K562 (cell line): Measurements from ENCODE around the gene SHISA8. TPM values are rescaled to one million over a fixed set of nuclear protein-coding genes. Genes with fewer than 3 reads are reported as not detected.

ENCODE experiments used
- ATAC-seq: fragments of 200-7000 bp; cut with Tn5 transposase; 3 replicates; pipeline ENCODE4 v1.9.1; 2020; ENCODE audit warnings: moderate library complexity
- BruUV-seq: library from RNA; stranded (reverse); fragments of 400-500 nt; replicated peaks from 2 replicates; lab custom pipeline; 2021; lab: Mats Ljungman, UMichigan
- CTCF ChIA-PET: fragments of 300-600 bp; formaldehyde crosslinking; extraction: SDS; loops from one replicate; lab custom pipeline; 2021; ENCODE audit warnings: low intra/inter-chr PET ratio; lab: Yijun Ruan, JAX
- POLR2A ChIA-PET: fragments of 300-600, 350-650 bp; sonication (Branson Sonifier 250); formaldehyde crosslinking; extraction: SDS; loops from one replicate; lab custom pipeline; 2021; ENCODE audit warnings: antibody characterized with exemption, inconsistent platforms; lab: Yijun Ruan, JAX
- DNase-seq, 4 experiments: peaks; one replicate each; pipeline versions ENCODE4 v3.0.0 to v3.0.0-alpha.2; 2011 to 2018; ENCODE audit warnings: low spot score in 3 of 4, mixed read lengths in 3 of 4; ENCODE audit errors: extremely low read depth in 1 of 4
- FAIRE-seq: peaks from 2 replicates; lab custom pipeline; 2011; peaks lifted over from hg19 to GRCh38; lab: Jason Lieb, UNC
- H2AFZ ChIP-seq: 2 replicates; pipeline ENCODE4 v1.6.0; 2011; ENCODE audit warnings: low read depth, low read length, control low read depth, inconsistent platforms
- H3K27ac ChIP-seq: fragments of 200-600 bp; 3 replicates; pipeline ENCODE4 v1.8.0; 2011; ENCODE audit warnings: low read depth, mild to moderate bottlenecking, control low read depth, inconsistent platforms, low read length, moderate library complexity, mixed read lengths; ENCODE audit errors: extremely low read depth
- H3K27me3 ChIP-seq, 2 experiments: fragments of 300-600 bp in 1 of 2; 2 replicates in 1 of 2; 3 replicates in 1 of 2; pipeline versions ENCODE4 v1.6.0 to v1.8.0; 2011; ENCODE audit warnings: inconsistent platforms in 2 of 2, low read length in 2 of 2, mild to moderate bottlenecking in 1 of 2, mixed read lengths in 1 of 2, moderate library complexity in 1 of 2; ENCODE audit not compliant: control insufficient read depth in 2 of 2, insufficient read depth in 2 of 2
- H3K36me3 ChIP-seq: fragments of 300-600 bp; 3 replicates; pipeline ENCODE4 v1.8.0; 2011; ENCODE audit warnings: mild to moderate bottlenecking, low read length, inconsistent platforms; ENCODE audit not compliant: control insufficient read depth, insufficient read depth
- H3K4me1 ChIP-seq, 2 experiments: fragments of 200-600 bp in 1 of 2; replicated peaks in 1 of 2; 2 replicates in 1 of 2; 3 replicates in 1 of 2; pipeline versions ENCODE4 v1.5.1 to v1.8.0; 2011; ENCODE audit warnings: inconsistent platforms in 2 of 2, low read length in 2 of 2, mild to moderate bottlenecking in 1 of 2, mixed read lengths in 1 of 2, moderate library complexity in 1 of 2; ENCODE audit not compliant: control insufficient read depth in 2 of 2, insufficient read depth in 2 of 2
- H3K4me2 ChIP-seq: 2 replicates; pipeline ENCODE4 v1.6.1; 2011; ENCODE audit warnings: low read length, control low read depth, inconsistent platforms, mixed read lengths; ENCODE audit not compliant: insufficient read depth
- H3K4me3 ChIP-seq: fragments of 200-600 bp; sonication (generic), shearing (Covaris generic); 2 replicates; pipeline ENCODE4 v1.5.1; 2016; ENCODE audit warnings: control low read depth, inconsistent platforms
- H3K79me2 ChIP-seq: fragments of 200-600 bp; 3 replicates; pipeline ENCODE4 v1.8.0; 2011; ENCODE audit warnings: low read length, inconsistent platforms; ENCODE audit not compliant: control insufficient read depth, insufficient read depth
- H3K9ac ChIP-seq, 2 experiments: 2 replicates each; pipeline versions ENCODE4 v1.6.0 to v1.6.1; 2011; ENCODE audit warnings: low read depth in 2 of 2, low read length in 2 of 2, control low read depth in 1 of 2, inconsistent platforms in 1 of 2, mild to moderate bottlenecking in 1 of 2, mixed read lengths in 1 of 2; ENCODE audit not compliant: insufficient read depth in 1 of 2
- H3K9me1 ChIP-seq: one replicate; pipeline ENCODE4 v1.6.0; 2011; ENCODE audit warnings: inconsistent platforms, mild to moderate bottlenecking, low read length, moderate library complexity; ENCODE audit not compliant: control insufficient read depth, insufficient read depth
- H3K9me3 ChIP-seq: replicated peaks from 2 replicates; pipeline ENCODE4 v1.5.1; 2011; ENCODE audit warnings: low read depth, low read length, inconsistent platforms; ENCODE audit not compliant: control insufficient read depth, insufficient read depth
- H4K20me1 ChIP-seq: replicated peaks from 2 replicates; pipeline ENCODE4 v1.6.1; 2011; ENCODE audit warnings: low read length, inconsistent platforms, mixed read lengths; ENCODE audit not compliant: control insufficient read depth, insufficient read depth
- CREB5 ChIP-seq: fragments of 250-450 bp; sonication (Bioruptor Pico); IDR thresholded peaks from 2 replicates; pipeline ENCODE4 v1.5.0; 2020; ENCODE audit warnings: mild to moderate bottlenecking
- CREM ChIP-seq: IDR thresholded peaks from 2 replicates; pipeline ENCODE4 v1.6.1; 2014; ENCODE audit warnings: antibody characterized with exemption, low read depth
- HMGN3 ChIP-seq: IDR thresholded peaks from 2 replicates; pipeline ENCODE4 v1.6.1; 2011; ENCODE audit warnings: borderline replicate concordance, low read depth, mild to moderate bottlenecking, mixed read lengths, low read length; ENCODE audit not compliant: insufficient read length; ENCODE audit errors: extremely low read depth
- MTA3 ChIP-seq: fragments of 450-650 bp; formaldehyde crosslinking; IDR thresholded peaks from 2 replicates; pipeline ENCODE4 v1.6.1; 2017; ENCODE audit warnings: mild to moderate bottlenecking, borderline replicate concordance
- STAT5B ChIP-seq: fragments of 250-450 bp; sonication (Bioruptor Pico); IDR thresholded peaks from 2 replicates; pipeline ENCODE4 v1.8.0; 2021; ENCODE audit warnings: mild to moderate bottlenecking, inconsistent platforms
- THRB ChIP-seq: fragments of 450-650 bp; formaldehyde crosslinking; conservative IDR thresholded peaks from 2 replicates; pipeline ENCODE4 v1.4.0; 2022; ENCODE audit warnings: mild to moderate bottlenecking, missing genetic modification characterization
- ZBTB2 ChIP-seq: fragments of 450-650 bp; IDR thresholded peaks from 2 replicates; pipeline ENCODE4 v1.6.1; 2016; ENCODE audit warnings: antibody characterized with exemption
- ZBTB9 ChIP-seq: fragments of 450-650 bp; formaldehyde crosslinking; IDR thresholded peaks from 2 replicates; pipeline ENCODE4 v1.4.0; 2020; ENCODE audit warnings: mild to moderate bottlenecking, moderate library complexity
- ZNF57 ChIP-seq: fragments of 450-650 bp; formaldehyde crosslinking; IDR thresholded peaks from 2 replicates; pipeline ENCODE4 v1.4.0; 2020; ENCODE audit warnings: mild to moderate bottlenecking, moderate library complexity
- ZNF655 ChIP-seq: fragments of 250-450 bp; sonication (Bioruptor Pico); IDR thresholded peaks from 2 replicates; pipeline ENCODE4 v1.5.0; 2021
- WGBS: fragments of 100-300 bp; shearing (Covaris generic); methylation state at CpG from one replicate; pipeline ENCODE4 v1.1.6; 2016; ENCODE audit warnings: low coverage, mixed read lengths; ENCODE audit not compliant: insufficient coverage; ENCODE audit errors: missing lambda C conversion rate; 5-methylcytosine and 5-hydroxymethylcytosine counted together
- in situ Hi-C: fragments of 300-500 bp; cut with MboI; formaldehyde crosslinking; loops from 4 replicates; pipeline ENCODE4 v1.15.0; 2018; ENCODE audit warnings: inconsistent platforms, mixed read lengths
- intact Hi-C: fragments of 100-400 bp; cut with micrococcal nuclease; formaldehyde crosslinking; loops from 2 replicates; pipeline ENCODE4 v1.14.2; 2022
- polyA plus RNA-seq, 8 experiments: library from polyadenylated mRNA; depleted of rRNA in 4 of 8; stranded (reverse) in 5 of 8; unstranded in 3 of 8; fragments of >200 nt; fragmentation: Nextera tagmentation in 2 of 8; fragmentation: Illumina TruSeq in 1 of 8; extraction: Ambion mirVana in 2 of 8; extraction: Trizol in 1 of 8; gene quantifications; 2 replicates each; pipeline versions ENCODE4 v1.2.1 to v1.2.3, GENCODE V29; 2011 to 2014; ENCODE audit warnings: inconsistent platforms in 1 of 8, missing spikeins in 1 of 8
- total RNA-seq, 7 experiments: library from RNA; depleted of rRNA in 6 of 7; stranded (reverse); fragments of >200 nt in 6 of 7; fragmentation: Illumina TruSeq in 2 of 7; extraction: Trizol in 2 of 7; gene quantifications; 2 replicates each; pipeline versions ENCODE4 v1.2.1 to v1.2.3, GENCODE V29; 2011 to 2021; ENCODE audit warnings: low replicate concordance in 1 of 7

Gene SHISA8
- total and polyA plus RNA-seq, 9 of the 15 experiments (the other 6 are each of a cell fraction or from before 2014, with no cell fraction given), result 0.07 to 3.3 (median 1.1) TPM; not detected in 4

GRCh38 chr22:41876275-41876674 lies 38.6 kb downstream of the SHISA8 start:
- H3K9me3 ChIP-seq, result no peaks in the 10 kb centered on the region
- H3K4me2 ChIP-seq, result no peak overlapping the region
- no peak overlapping the region for H3K27ac ChIP-seq
- H3K36me3 ChIP-seq, result peaks cover 89% of the 10 kb centered on the region
- no peak for ATAC-seq
- TF ChIP-seq ZNF655, result no peak
- TF ChIP-seq STAT5B, result no peak
- no peak for TF ChIP-seq ZBTB9 (CRISPR knock-in tag)
- TF ChIP-seq CREM, result no peak
- no peak for TF ChIP-seq MTA3
- TF ChIP-seq THRB, result no peak
- no peak for TF ChIP-seq HMGN3
- no peak for TF ChIP-seq CREB5
- no peak for TF ChIP-seq ZBTB2
- no peak for TF ChIP-seq ZNF57 (CRISPR knock-in tag)
- no peak overlapping the region for H3K4me3 ChIP-seq
- no peaks in the 10 kb centered on the region; the same call in 2 of the 3 replicates for H3K79me2 ChIP-seq
- in situ Hi-C loops, result no loop called here
- no peak for DNase-seq
- no peaks in the 10 kb centered on the region for H3K27me3 ChIP-seq
- H3K4me1 ChIP-seq, result no peaks in the 10 kb centered on the region
- FAIRE-seq, result no peak
- WGBS, result 92% methylated on average over 3 of the region's 3 CpGs
- H3K9me1 ChIP-seq, result no peaks in the 10 kb centered on the region
- H2AFZ ChIP-seq, result no peak overlapping the region
- ChIA-PET POLR2A (interaction anchor here (0.9 to 1.3 kb wide), 2 partner anchors 21 to 150 kb away, joined by 3 to 4 read pairs; no protein-coding TSS in a partner anchor), CTCF (no interaction called here)
- intact Hi-C loops, result no loop called here
- no peaks in the 10 kb centered on the region for H4K20me1 ChIP-seq
- no TSS peak for BruUV-seq
- H3K9ac ChIP-seq, result no peak overlapping the region
